Parathyroid adenoma (tissue), 2 donors: ENCODE measurements around the gene GPATCH2.

Experiments
- H2AFZ ChIP-seq: fragments of 300-600 bp; sonication (generic); one replicate; pipeline ENCODE4 v1.7.0; 2017; ENCODE audit warnings: antibody characterized with exemption, mild to moderate bottlenecking
- H3K27ac ChIP-seq: fragments of 300-600 bp; sonication (generic); one replicate; pipeline ENCODE4 v1.7.0; 2017
- H3K27me3 ChIP-seq: fragments of 300-600 bp; sonication (generic); one replicate; pipeline ENCODE4 v1.7.0; 2017; ENCODE audit warnings: low read length; ENCODE audit not compliant: control insufficient read depth, insufficient read depth
- H3K36me3 ChIP-seq: fragments of 300-600 bp; sonication (generic); one replicate; pipeline ENCODE4 v1.7.0; 2017; ENCODE audit warnings: low read length; ENCODE audit not compliant: control insufficient read depth, insufficient read depth
- H3K4me1 ChIP-seq: fragments of 300-600 bp; sonication (generic); one replicate; pipeline ENCODE4 v1.7.0; 2017; ENCODE audit warnings: control low read depth
- H3K4me2 ChIP-seq: fragments of 300-600 bp; sonication (generic); one replicate; pipeline ENCODE4 v1.7.0; 2017; ENCODE audit warnings: low read length
- H3K4me3 ChIP-seq: fragments of 300-600 bp; sonication (generic); one replicate; pipeline ENCODE4 v1.7.0; 2017; ENCODE audit warnings: low read depth, low read length
- H3K79me2 ChIP-seq: fragments of 300-600 bp; sonication (generic); one replicate; pipeline ENCODE4 v1.7.0; 2017; ENCODE audit warnings: control low read depth
- H3K9ac ChIP-seq: fragments of 300-600 bp; sonication (generic); one replicate; pipeline ENCODE4 v1.7.0; 2017; ENCODE audit warnings: mild to moderate bottlenecking
- H3K9me3 ChIP-seq: fragments of 300-600 bp; sonication (generic); one replicate; pipeline ENCODE4 v1.7.0; 2017; ENCODE audit warnings: low read length; ENCODE audit not compliant: control insufficient read depth
- CTCF ChIP-seq: fragments of 300-600 bp; sonication (generic); IDR thresholded peaks from one replicate; pipeline ENCODE4 v1.7.0; 2017; ENCODE audit warnings: antibody characterized with exemption, mild to moderate bottlenecking
- donor health status: primary hyperparathyroidism.

Gene GPATCH2

DNA sequence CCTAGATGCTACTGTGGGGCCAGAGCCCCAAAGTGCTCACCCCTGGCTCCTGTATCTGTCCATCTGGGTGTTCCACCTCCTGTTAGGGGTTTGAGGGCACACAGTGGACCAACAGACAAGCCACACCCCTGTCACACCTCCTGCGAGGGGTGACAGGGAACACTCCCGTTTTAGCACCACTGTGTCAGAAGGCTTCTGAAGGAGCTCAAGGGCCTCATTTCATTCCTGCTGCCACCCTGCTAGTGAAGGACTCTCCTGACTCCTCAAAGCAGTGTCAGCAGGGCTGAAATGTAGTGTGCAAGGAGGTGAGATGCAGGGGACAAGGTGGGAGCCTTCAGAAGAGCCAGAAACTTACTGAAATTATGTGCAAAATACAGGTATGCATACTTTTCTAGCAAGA lies 174.6 kb downstream of the GPATCH2 start:
- Histone ChIP-seq H2AFZ (no peak overlapping the region), H3K4me3 (no peak overlapping the region), H3K9me3 (no peaks in the 10 kb centered on the region), H3K4me2 (no peak overlapping the region), H3K36me3 (no peaks in the 10 kb centered on the region), H3K4me1 (no peaks in the 10 kb centered on the region), H3K9ac (no peak overlapping the region), H3K79me2 (no peaks in the 10 kb centered on the region), H3K27ac (no peak overlapping the region), H3K27me3 (no peaks in the 10 kb centered on the region)
- no peak for TF ChIP-seq CTCF

DNA sequence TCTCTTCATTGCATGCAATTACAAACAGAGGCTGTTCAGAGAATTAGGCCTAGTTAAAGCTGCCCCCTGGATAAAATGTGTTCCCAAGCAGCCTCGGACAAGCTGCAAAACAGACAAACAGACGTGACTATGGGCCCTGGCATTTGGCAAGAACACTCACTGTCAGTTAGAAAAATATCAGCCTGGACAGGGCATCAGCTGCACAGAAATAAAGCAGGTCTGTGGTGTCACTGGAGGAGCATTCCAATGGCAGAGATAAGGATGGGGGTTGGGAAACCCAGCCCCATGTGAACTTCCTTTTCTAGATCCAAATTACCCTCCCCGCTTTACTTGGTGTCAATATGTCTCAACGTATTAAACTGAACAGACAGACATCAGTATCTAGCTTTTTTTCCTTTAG lies 177.1 kb downstream of the GPATCH2 start:
- Histone ChIP-seq H3K4me2 (no peak overlapping the region), H3K36me3 (no peaks in the 10 kb centered on the region), H3K79me2 (no peaks in the 10 kb centered on the region), H3K4me3 (no peak overlapping the region), H3K9me3 (no peaks in the 10 kb centered on the region), H3K27ac (no peak overlapping the region), H3K27me3 (no peaks in the 10 kb centered on the region), H3K4me1 (no peaks in the 10 kb centered on the region), H2AFZ (no peak overlapping the region), H3K9ac (no peak overlapping the region)
- no peak for TF ChIP-seq CTCF

- Histone ChIP-seq H3K9ac (no peak overlapping the region), H3K9me3 (no peaks in the 10 kb centered on the region), H3K4me1 (no peaks in the 10 kb centered on the region), H3K4me3 (no peak overlapping the region), H3K27me3 (no peaks in the 10 kb centered on the region), H3K27ac (no peak overlapping the region), H2AFZ (no peak overlapping the region), H3K79me2 (no peaks in the 10 kb centered on the region), H3K4me2 (no peak overlapping the region), H3K36me3 (no peaks in the 10 kb centered on the region)
- TF ChIP-seq CTCF, result no peak
These were observed 181.5 kb downstream of the GPATCH2 start for GRCh38 chr1:217449370-217449769.

DNA sequence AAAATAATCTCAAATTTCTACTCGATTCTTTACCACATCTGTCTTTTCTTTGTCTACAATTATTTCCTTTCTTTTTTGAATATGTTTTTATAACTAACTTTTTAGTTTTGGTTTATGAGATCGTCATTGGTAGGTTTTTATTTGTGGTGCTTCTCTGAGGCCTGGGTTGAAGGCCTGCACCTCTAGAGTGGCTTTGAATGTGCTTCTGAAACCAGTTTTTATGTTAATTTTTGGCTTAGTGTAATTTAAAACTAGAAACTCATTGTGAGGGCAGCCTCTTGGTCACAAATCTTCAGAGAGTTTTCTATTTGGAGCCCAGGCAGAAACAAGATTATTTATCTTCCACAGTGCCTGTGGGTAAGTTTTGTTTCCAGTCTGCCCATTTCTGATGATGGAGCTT lies 187.0 kb downstream of the GPATCH2 start:
- H3K4me3 ChIP-seq, result no peak overlapping the region
- H3K9me3 ChIP-seq, result no peaks in the 10 kb centered on the region
- no peak overlapping the region for H3K4me2 ChIP-seq
- H3K27me3 ChIP-seq, result no peaks in the 10 kb centered on the region
- no peak for TF ChIP-seq CTCF
- H2AFZ ChIP-seq, result no peak overlapping the region
- H3K79me2 ChIP-seq, result no peaks in the 10 kb centered on the region
- no peak overlapping the region for H3K27ac ChIP-seq
- no peak overlapping the region for H3K9ac ChIP-seq
- no peaks in the 10 kb centered on the region for H3K36me3 ChIP-seq
- no peaks in the 10 kb centered on the region for H3K4me1 ChIP-seq

DNA sequence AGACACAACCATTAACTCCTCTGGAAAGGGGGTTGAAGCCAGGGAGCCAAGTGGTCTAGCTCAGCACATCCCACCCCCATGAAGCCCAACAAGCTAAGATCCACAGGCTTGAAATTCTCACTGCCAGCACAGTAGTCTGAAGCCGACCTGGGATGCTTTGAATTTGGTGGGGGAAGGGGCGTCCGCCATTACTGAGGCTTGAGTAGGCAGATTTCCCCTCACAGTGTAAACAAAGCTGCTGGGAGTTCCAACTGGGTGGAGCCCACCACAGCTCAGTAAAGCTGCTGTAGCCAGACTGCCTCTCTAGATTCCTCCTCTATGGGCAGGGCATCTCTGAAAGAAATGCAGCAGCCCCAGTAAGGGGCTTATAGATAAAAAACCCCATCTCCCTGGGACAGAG lies 193.5 kb downstream of the GPATCH2 start:
- no peak overlapping the region for H3K4me3 ChIP-seq
- no peak overlapping the region for H2AFZ ChIP-seq
- no peak overlapping the region for H3K9ac ChIP-seq
- no peak overlapping the region for H3K4me2 ChIP-seq
- H3K36me3 ChIP-seq, result no peaks in the 10 kb centered on the region
- H3K9me3 ChIP-seq, result no peaks in the 10 kb centered on the region
- H3K79me2 ChIP-seq, result no peaks in the 10 kb centered on the region
- H3K4me1 ChIP-seq, result no peaks in the 10 kb centered on the region
- no peak overlapping the region for H3K27ac ChIP-seq
- H3K27me3 ChIP-seq, result no peaks in the 10 kb centered on the region
- no peak for TF ChIP-seq CTCF
